Breast epithelium (tissue), 4 donors: ENCODE results near the gene USP34. TPM values are rescaled to one million over a fixed set of nuclear protein-coding genes. Genes with fewer than 3 reads are reported as not detected.

Source experiments
- DNase-seq, 2 donors: peaks; one replicate each; pipeline ENCODE4 v3.0.0-alpha.2; 2019; ENCODE audit warnings: low spot score in 2 of 2
- H3K27ac ChIP-seq, 2 donors: fragments of 200-600 bp; sonication (generic) in 1 of 2; one replicate each; pipeline ENCODE4 v1.5.1; 2016 to 2019; ENCODE audit warnings: mild to moderate bottlenecking in 1 of 2
- H3K27me3 ChIP-seq, 2 donors: fragments of 200-600 bp; sonication (generic) in 1 of 2; one replicate each; pipeline versions ENCODE4 v1.5.1 to v1.6.0; 2017 to 2019; ENCODE audit warnings: control low read depth in 1 of 2, mild to moderate bottlenecking in 1 of 2
- H3K36me3 ChIP-seq: fragments of 200-600 bp; one replicate; pipeline ENCODE4 v1.5.1; 2019
- H3K4me1 ChIP-seq, 2 donors: fragments of 200-600 bp; sonication (generic); one replicate each; pipeline ENCODE4 v1.5.1; 2016 to 2019; ENCODE audit warnings: control low read depth in 1 of 2
- H3K4me3 ChIP-seq, 3 donors: fragments of 200-600 bp; sonication (generic); 1 replicate in 2 of 3; 2 replicates in 1 of 3; pipeline ENCODE4 v1.5.1; 2016 to 2019; ENCODE audit warnings: mild to moderate bottlenecking in 3 of 3, moderate library complexity in 2 of 3
- H3K9me3 ChIP-seq, 2 donors: fragments of 200-600 bp; sonication (generic) in 1 of 2; one replicate each; pipeline ENCODE4 v1.5.1; 2016 to 2019; ENCODE audit warnings: control low read depth in 1 of 2
- POLR2A ChIP-seq: fragments of 450-650 bp; IDR thresholded peaks from one replicate; pipeline ENCODE4 v1.6.1; 2016; ENCODE audit warnings: antibody characterized with exemption, mild to moderate bottlenecking, moderate library complexity
- POLR2AphosphoS5 ChIP-seq, 3 donors: sonication (generic); formaldehyde crosslinking; IDR thresholded peaks; one replicate each; pipeline ENCODE4 v1.6.1; 2017; ENCODE audit warnings: antibody characterized with exemption in 3 of 3
- intact Hi-C: fragments of 100-400 bp; cut with DNase I; formaldehyde crosslinking; loops from one replicate; pipeline ENCODE4 v1.15.1; 2023; ENCODE audit warnings: low total_unique reads
- total RNA-seq, 3 donors: library from RNA; depleted of rRNA; stranded (reverse); fragments of >200 nt; gene quantifications; one replicate each; pipeline ENCODE4 v1.1.0, GENCODE V29; 2016
- TF ChIP-seq, protein P1 (sequence below), 3 donors: fragments of 450-650 bp; IDR thresholded peaks; one replicate each; pipeline ENCODE4 v1.5.1; 2016 to 2017; ENCODE audit warnings: antibody characterized with exemption in 3 of 3, mild to moderate bottlenecking in 3 of 3, moderate library complexity in 3 of 3

USP34 gene
- total RNA-seq, 3 donors from 2014 or later: 148 to 260 (median 189) TPM

DNA sequence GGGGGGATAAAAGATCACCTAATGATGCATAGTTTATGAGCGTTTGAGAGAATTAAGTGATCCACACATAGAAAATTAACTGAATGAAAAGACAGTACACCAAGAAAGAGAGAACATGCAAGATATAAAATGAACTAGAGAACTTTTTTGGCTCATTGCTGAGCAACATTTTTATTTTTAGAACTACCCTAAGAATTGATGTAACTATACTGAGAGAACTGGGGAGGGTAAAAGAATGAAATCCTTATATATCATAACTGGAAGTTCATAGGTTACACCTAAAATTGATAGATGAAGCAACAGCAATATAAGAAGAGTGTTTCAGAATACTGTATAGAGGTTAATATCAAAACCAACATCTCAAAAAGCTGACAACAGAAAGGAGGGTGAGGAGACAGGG lies 55.6 kb downstream of the USP34 start:
- H3K9me3 ChIP-seq: no peaks in the 10 kb centered on the region
- H3K27ac ChIP-seq: no peak overlapping the region
- no peaks in the 10 kb centered on the region for H3K36me3 ChIP-seq
- intact Hi-C loops: no loop called here
- TF ChIP-seq, protein P1, sequence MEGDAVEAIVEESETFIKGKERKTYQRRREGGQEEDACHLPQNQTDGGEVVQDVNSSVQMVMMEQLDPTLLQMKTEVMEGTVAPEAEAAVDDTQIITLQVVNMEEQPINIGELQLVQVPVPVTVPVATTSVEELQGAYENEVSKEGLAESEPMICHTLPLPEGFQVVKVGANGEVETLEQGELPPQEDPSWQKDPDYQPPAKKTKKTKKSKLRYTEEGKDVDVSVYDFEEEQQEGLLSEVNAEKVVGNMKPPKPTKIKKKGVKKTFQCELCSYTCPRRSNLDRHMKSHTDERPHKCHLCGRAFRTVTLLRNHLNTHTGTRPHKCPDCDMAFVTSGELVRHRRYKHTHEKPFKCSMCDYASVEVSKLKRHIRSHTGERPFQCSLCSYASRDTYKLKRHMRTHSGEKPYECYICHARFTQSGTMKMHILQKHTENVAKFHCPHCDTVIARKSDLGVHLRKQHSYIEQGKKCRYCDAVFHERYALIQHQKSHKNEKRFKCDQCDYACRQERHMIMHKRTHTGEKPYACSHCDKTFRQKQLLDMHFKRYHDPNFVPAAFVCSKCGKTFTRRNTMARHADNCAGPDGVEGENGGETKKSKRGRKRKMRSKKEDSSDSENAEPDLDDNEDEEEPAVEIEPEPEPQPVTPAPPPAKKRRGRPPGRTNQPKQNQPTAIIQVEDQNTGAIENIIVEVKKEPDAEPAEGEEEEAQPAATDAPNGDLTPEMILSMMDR (IDR thresholded peaks at IDR 0.05): no peak
- TF ChIP-seq POLR2A (no peak), POLR2AphosphoS5 (IDR thresholded peaks at IDR 0.05) (no peak)
- H3K27me3 ChIP-seq: no peaks in the 10 kb centered on the region
- DNase-seq: no peak
- H3K4me1 ChIP-seq: peaks cover 0 to 6% of the 10 kb centered on the region in 2 donors
- no peak overlapping the region for H3K4me3 ChIP-seq

DNA sequence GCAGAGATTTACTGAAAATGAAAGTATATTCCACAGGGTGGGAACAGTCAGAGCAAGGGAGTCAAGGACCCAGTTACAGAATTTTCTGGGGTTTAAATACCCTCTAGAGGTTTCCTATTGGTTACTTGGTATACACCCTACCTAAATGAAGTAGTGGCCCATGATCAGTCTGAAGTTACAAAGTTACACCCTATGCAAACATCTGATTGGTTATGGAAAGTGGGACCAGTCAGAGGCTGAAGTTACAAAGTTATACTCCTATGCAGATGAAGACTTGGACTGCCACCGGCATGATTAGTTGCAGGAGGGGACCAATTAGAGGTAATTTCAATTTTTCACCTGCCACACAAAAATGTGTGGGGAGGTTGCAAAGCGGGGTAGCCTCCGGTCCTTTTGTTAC lies 56.2 kb downstream of the USP34 start:
- Histone ChIP-seq H3K9me3 (no peaks in the 10 kb centered on the region), H3K36me3 (no peaks in the 10 kb centered on the region), H3K4me1 (peaks cover 0 to 5% of the 10 kb centered on the region in 2 donors), H3K27me3 (no peaks in the 10 kb centered on the region), H3K27ac (no peak overlapping the region), H3K4me3 (no peak overlapping the region)
- intact Hi-C loops: no loop called here
- TF ChIP-seq POLR2AphosphoS5 (IDR thresholded peaks at IDR 0.05) (no peak), POLR2A (no peak)
- TF ChIP-seq, protein P1 (IDR thresholded peaks at IDR 0.05): no peak
- no peak for DNase-seq

DNA sequence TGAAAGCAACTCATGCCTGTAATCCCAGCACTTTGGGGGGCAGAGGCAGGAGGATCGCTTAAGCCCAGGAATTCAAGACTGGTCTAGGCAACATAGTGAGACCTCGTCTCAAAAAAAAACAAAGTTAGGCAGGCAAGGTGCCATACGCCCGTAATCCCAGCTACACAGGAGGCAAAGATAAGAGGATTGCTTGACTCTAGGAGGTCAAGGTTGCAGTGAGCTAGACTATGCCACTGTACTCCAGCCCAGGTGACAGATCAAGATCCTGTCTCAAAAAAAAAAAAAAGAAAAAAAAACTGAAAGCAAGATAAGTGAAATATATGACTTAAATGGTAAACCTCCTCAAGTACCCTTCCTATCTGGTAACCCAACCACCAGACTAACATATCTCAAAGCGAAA lies 59.8 kb downstream of the USP34 start:
- intact Hi-C loops: no loop called here

GRCh38 chr2:61410185-61410584 lies 60.7 kb downstream of the USP34 start:
- H3K27me3 ChIP-seq: no peaks in the 10 kb centered on the region
- H3K4me1 ChIP-seq: no peaks in the 10 kb centered on the region
- no peaks in the 10 kb centered on the region for H3K36me3 ChIP-seq
- DNase-seq: no peak
- no peaks in the 10 kb centered on the region for H3K9me3 ChIP-seq
- H3K4me3 ChIP-seq: no peak overlapping the region
- TF ChIP-seq POLR2AphosphoS5 (IDR thresholded peaks at IDR 0.05) (no peak), POLR2A (no peak)
- TF ChIP-seq, protein P1 (IDR thresholded peaks at IDR 0.05): no peak
- intact Hi-C loops: no loop called here
- no peak overlapping the region for H3K27ac ChIP-seq

More for the DNA sequence above, 59.8 kb downstream of the USP34 start:
- DNase-seq: no peak
- TF ChIP-seq, protein P1 (IDR thresholded peaks at IDR 0.05): no peak
- no peak for TF ChIP-seq POLR2A
- TF ChIP-seq POLR2AphosphoS5 (IDR thresholded peaks at IDR 0.05): no peak
- no peak overlapping the region for H3K27ac ChIP-seq
- no peaks in the 10 kb centered on the region for H3K9me3 ChIP-seq
- H3K4me1 ChIP-seq: no peaks in the 10 kb centered on the region
- H3K4me3 ChIP-seq: no peak overlapping the region
- no peaks in the 10 kb centered on the region for H3K27me3 ChIP-seq
- H3K36me3 ChIP-seq: no peaks in the 10 kb centered on the region

DNA sequence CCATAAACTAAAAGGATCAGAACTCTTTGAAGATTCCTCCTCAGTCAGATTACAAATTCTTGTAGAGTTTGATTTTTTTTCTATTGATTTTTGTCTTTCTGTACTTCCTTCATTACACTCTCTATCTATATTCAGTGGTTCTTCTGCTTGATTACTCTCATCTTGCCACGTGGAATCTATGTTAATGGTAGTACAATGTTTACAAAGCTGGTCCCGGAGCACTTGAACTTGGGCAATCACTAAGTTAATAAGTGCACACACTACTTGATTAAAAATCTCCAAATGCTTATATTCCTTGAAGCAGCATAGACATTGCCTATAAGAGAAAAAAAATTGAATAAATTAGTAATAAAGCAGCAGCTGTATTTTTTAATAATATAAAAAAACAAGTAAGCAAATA lies 65.1 kb downstream of the USP34 start:
- no peaks in the 10 kb centered on the region for H3K36me3 ChIP-seq
- no peak overlapping the region for H3K27ac ChIP-seq
- no peak overlapping the region for H3K4me3 ChIP-seq
- TF ChIP-seq, protein P1 (IDR thresholded peaks at IDR 0.05): no peak
- TF ChIP-seq POLR2A: no peak
- TF ChIP-seq POLR2AphosphoS5 (IDR thresholded peaks at IDR 0.05): no peak
- no peaks in the 10 kb centered on the region for H3K9me3 ChIP-seq
- no peaks in the 10 kb centered on the region for H3K27me3 ChIP-seq
- no peaks in the 10 kb centered on the region for H3K4me1 ChIP-seq
- DNase-seq: no peak
- intact Hi-C loops: no loop called here
